HepG2 (cell line): Measurements from ENCODE around the gene KCTD5.
"Not testable (repeated sequence)": the region's sequence is repeated elsewhere in the genome, so short reads cannot be mapped to it uniquely, and the experiment has no call there.

ENCODE experiments used
- HNRNPH1 ChIP-seq: fragments of 200-400 bp; formaldehyde crosslinking; optimal IDR thresholded peaks from 2 replicates; pipeline ENCODE3; 2017; ENCODE audit warnings: mild to moderate bottlenecking, low read depth, low read length
- MTA3 ChIP-seq: sonication (generic); formaldehyde crosslinking; IDR thresholded peaks from 2 replicates; pipeline ENCODE4 v1.4.0; 2020; ENCODE audit warnings: missing genetic modification reagents
- TF ChIP-seq, protein P1 (sequence below): sonication (generic); formaldehyde crosslinking; IDR thresholded peaks from 2 replicates; pipeline ENCODE4 v1.5.0; 2020; ENCODE audit warnings: missing genetic modification reagents

- TF ChIP-seq, protein P1, sequence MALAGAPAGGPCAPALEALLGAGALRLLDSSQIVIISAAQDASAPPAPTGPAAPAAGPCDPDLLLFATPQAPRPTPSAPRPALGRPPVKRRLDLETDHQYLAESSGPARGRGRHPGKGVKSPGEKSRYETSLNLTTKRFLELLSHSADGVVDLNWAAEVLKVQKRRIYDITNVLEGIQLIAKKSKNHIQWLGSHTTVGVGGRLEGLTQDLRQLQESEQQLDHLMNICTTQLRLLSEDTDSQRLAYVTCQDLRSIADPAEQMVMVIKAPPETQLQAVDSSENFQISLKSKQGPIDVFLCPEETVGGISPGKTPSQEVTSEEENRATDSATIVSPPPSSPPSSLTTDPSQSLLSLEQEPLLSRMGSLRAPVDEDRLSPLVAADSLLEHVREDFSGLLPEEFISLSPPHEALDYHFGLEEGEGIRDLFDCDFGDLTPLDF (CRISPR knock-in tag), result not testable (repeated sequence)
- not testable (repeated sequence) for TF ChIP-seq MTA3 (CRISPR knock-in tag); HNRNPH1
Measured at GRCh38 chr16:2644754-2645453, 37.4 kb upstream of the KCTD5 start.
